Liver (tissue), 9 donors: Measurements from ENCODE around the gene KISS1. TPM values are rescaled to one million over a fixed set of nuclear protein-coding genes. Genes with fewer than 3 reads are reported as not detected.

ENCODE experiments used
- DNase-seq: peaks from one replicate; pipeline ENCODE4 v3.0.0-alpha.2; 2017; ENCODE audit warnings: low spot score
- H3K27ac ChIP-seq, 2 donors: one replicate each; pipeline ENCODE4 v1.7.0; 2013; ENCODE audit warnings: inconsistent platforms in 2 of 2, low read length in 2 of 2, control low read depth in 1 of 2, low read depth in 1 of 2, mild to moderate bottlenecking in 1 of 2
- H3K27me3 ChIP-seq, 4 donors: one replicate each; pipeline versions ENCODE4 v1.6.1 to v1.7.0; 2013; ENCODE audit warnings: low read length in 3 of 4, inconsistent platforms in 1 of 4, mild to moderate bottlenecking in 1 of 4, moderate library complexity in 1 of 4; ENCODE audit not compliant: control insufficient read depth in 4 of 4, insufficient read depth in 4 of 4
- H3K36me3 ChIP-seq, 4 donors: one replicate each; pipeline versions ENCODE4 v1.6.1 to v1.7.0; 2013; ENCODE audit warnings: low read length in 3 of 4, mild to moderate bottlenecking in 3 of 4, low read depth in 1 of 4, moderate library complexity in 1 of 4; ENCODE audit not compliant: control insufficient read depth in 4 of 4, insufficient read depth in 3 of 4
- H3K4me1 ChIP-seq, 4 donors: one replicate each; pipeline versions ENCODE4 v1.6.1 to v1.7.0; 2013; ENCODE audit warnings: low read length in 3 of 4, mild to moderate bottlenecking in 3 of 4, moderate library complexity in 1 of 4; ENCODE audit not compliant: control insufficient read depth in 4 of 4, insufficient read depth in 4 of 4
- H3K4me3 ChIP-seq, 3 donors: one replicate each; pipeline versions ENCODE4 v1.6.1 to v1.7.0; 2013; ENCODE audit warnings: low read length in 3 of 3, control low read depth in 1 of 3, low read depth in 1 of 3, mild to moderate bottlenecking in 1 of 3
- H3K9ac ChIP-seq, 2 donors: one replicate each; pipeline ENCODE4 v1.7.0; 2013; ENCODE audit warnings: low read length in 2 of 2, mild to moderate bottlenecking in 2 of 2, moderate library complexity in 2 of 2, control low read depth in 1 of 2, low read depth in 1 of 2
- H3K9me3 ChIP-seq, 4 donors: one replicate each; pipeline versions ENCODE4 v1.6.1 to v1.7.0; 2013; ENCODE audit warnings: low read length in 3 of 4; ENCODE audit not compliant: control insufficient read depth in 4 of 4
- EGR1 ChIP-seq, 2 donors: IDR thresholded peaks; 2 replicates each; pipeline ENCODE4 v1.6.1; 2016 to 2018; ENCODE audit warnings: antibody characterized with exemption in 2 of 2, low read depth in 2 of 2
- FOXA1 ChIP-seq: IDR thresholded peaks from 2 replicates; pipeline ENCODE4 v1.6.1; 2016; ENCODE audit warnings: antibody characterized with exemption
- FOXA2 ChIP-seq: IDR thresholded peaks from 2 replicates; pipeline ENCODE4 v1.6.1; 2016; ENCODE audit warnings: antibody characterized with exemption
- GABPA ChIP-seq, 2 donors: IDR thresholded peaks in 1 of 2; conservative IDR thresholded peaks in 1 of 2; 2 replicates each; pipeline ENCODE4 v1.6.1; 2016; ENCODE audit warnings: antibody characterized with exemption in 2 of 2, mild to moderate bottlenecking in 1 of 2, moderate library complexity in 1 of 2
- HNF4A ChIP-seq, 2 donors: conservative IDR thresholded peaks; 2 replicates each; pipeline ENCODE4 v1.6.1; 2016; ENCODE audit warnings: antibody characterized with exemption in 2 of 2, mild to moderate bottlenecking in 2 of 2
- RAD21 ChIP-seq, 2 donors: IDR thresholded peaks; 2 replicates each; pipeline ENCODE4 v1.6.1; 2016; ENCODE audit warnings: antibody characterized with exemption in 2 of 2, mild to moderate bottlenecking in 2 of 2
- RXRA ChIP-seq, 2 donors: IDR thresholded peaks; 2 replicates each; pipeline ENCODE4 v1.6.1; 2017 to 2018; ENCODE audit warnings: antibody characterized with exemption in 2 of 2, mild to moderate bottlenecking in 1 of 2
- SP1 ChIP-seq: IDR thresholded peaks from 2 replicates; pipeline ENCODE4 v1.6.1; 2018; ENCODE audit warnings: antibody characterized with exemption, mild to moderate bottlenecking
- TAF1 ChIP-seq: conservative IDR thresholded peaks from 2 replicates; pipeline ENCODE4 v1.6.1; 2016; ENCODE audit warnings: antibody characterized with exemption, mild to moderate bottlenecking
- YY1 ChIP-seq: IDR thresholded peaks from 2 replicates; pipeline ENCODE4 v1.6.1; 2016; ENCODE audit warnings: antibody characterized with exemption, mild to moderate bottlenecking
- WGBS: extraction: QIAGEN DNeasy Blood & Tissue Kit; methylation state at CpG from one replicate; pipeline ENCODE4 v1.1.7; 2013; 5-methylcytosine and 5-hydroxymethylcytosine counted together
- polyA plus RNA-seq, 2 donors: library from polyadenylated mRNA; stranded (reverse) in 1 of 2; unstranded in 1 of 2; fragments of 200-250 nt in 1 of 2; fragments of >200 nt in 1 of 2; fragmentation: Nextera tagmentation in 1 of 2; extraction: Ambion mirVana in 1 of 2; gene quantifications; one replicate each; pipeline versions ENCODE4 v1.2.1 to v1.2.3, GENCODE V29; 2013 to 2015
- total RNA-seq, 2 donors: library from RNA; depleted of rRNA; stranded (reverse); fragments of >200 nt; gene quantifications; one replicate each; pipeline ENCODE4 v1.2.3, GENCODE V29; 2014
- TF ChIP-seq, protein P1 (sequence below): IDR thresholded peaks from 2 replicates; pipeline ENCODE4 v1.6.1; 2016; ENCODE audit warnings: antibody characterized with exemption
- TF ChIP-seq, protein P2 (sequence below): IDR thresholded peaks from 2 replicates; pipeline ENCODE4 v1.6.1; 2016; ENCODE audit warnings: antibody characterized with exemption, mild to moderate bottlenecking
- TF ChIP-seq, protein P3 (sequence below): IDR thresholded peaks from 2 replicates; pipeline ENCODE4 v1.6.1; 2016; ENCODE audit warnings: antibody characterized with exemption
- TF ChIP-seq, protein P4 (sequence below): IDR thresholded peaks from 2 replicates; pipeline ENCODE4 v1.6.1; 2016; ENCODE audit warnings: antibody characterized with exemption
- donor health status: healthy.
- donor health status: healthy.
- donor health status: healthy.
- donor health status: healthy.
- donor health status: healthy.

The KISS1 gene
- total and polyA plus RNA-seq, 4 donors: 0.50 to 1.4 TPM; not detected in 2

DNA sequence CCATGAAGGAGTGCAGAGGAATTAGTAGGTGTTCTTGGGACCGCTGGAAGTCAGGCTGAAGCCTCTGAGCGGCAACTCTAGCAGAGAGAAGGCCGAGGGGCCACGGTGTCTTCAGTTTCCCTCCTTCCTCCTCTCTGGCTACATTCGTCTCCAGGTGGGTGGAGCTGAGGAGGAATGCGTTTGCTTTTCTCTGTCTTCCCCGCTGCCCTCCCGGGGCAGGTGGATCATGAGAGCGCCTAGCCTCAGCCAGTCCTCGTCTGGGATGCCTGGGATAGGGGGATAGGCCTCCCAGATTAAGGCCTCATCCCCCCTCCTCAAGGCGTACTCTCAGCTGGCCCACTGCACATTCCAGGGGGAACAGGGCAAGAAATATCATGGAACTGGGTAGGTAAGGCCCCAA lies 25.0 kb upstream of the KISS1 start:
- Histone ChIP-seq H3K9ac (no peak overlapping the region), H3K4me1 (peaks cover 2 to 14% (median 8%) of the 10 kb centered on the region in 4 donors), H3K27me3 (no peaks in the 10 kb centered on the region), H3K9me3 (no peaks in the 10 kb centered on the region), H3K36me3 (peaks cover 0 to 19% (median 9%) of the 10 kb centered on the region in 4 donors), H3K27ac (peak overlapping the region; percentile 9 to 18), H3K4me3 (no peak overlapping the region)
- 82% methylated on average over 11 of the region's 11 CpGs for WGBS
- no peak for TF ChIP-seq FOXA1
- no peak for TF ChIP-seq SP1
- no peak for TF ChIP-seq TAF1
- TF ChIP-seq, protein P1, sequence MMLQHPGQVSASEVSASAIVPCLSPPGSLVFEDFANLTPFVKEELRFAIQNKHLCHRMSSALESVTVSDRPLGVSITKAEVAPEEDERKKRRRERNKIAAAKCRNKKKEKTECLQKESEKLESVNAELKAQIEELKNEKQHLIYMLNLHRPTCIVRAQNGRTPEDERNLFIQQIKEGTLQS: no peak
- TF ChIP-seq GABPA (IDR thresholded peaks at IDR 0.05 in 1 of 2, conservative IDR thresholded peaks at IDR 0.05 in 1 of 2): no peak
- TF ChIP-seq RAD21 (IDR thresholded peaks at IDR 0.05): no peak
- no peak for TF ChIP-seq FOXA2
- no peak for TF ChIP-seq RXRA (IDR thresholded peaks at IDR 0.05)
- TF ChIP-seq, protein P2, sequence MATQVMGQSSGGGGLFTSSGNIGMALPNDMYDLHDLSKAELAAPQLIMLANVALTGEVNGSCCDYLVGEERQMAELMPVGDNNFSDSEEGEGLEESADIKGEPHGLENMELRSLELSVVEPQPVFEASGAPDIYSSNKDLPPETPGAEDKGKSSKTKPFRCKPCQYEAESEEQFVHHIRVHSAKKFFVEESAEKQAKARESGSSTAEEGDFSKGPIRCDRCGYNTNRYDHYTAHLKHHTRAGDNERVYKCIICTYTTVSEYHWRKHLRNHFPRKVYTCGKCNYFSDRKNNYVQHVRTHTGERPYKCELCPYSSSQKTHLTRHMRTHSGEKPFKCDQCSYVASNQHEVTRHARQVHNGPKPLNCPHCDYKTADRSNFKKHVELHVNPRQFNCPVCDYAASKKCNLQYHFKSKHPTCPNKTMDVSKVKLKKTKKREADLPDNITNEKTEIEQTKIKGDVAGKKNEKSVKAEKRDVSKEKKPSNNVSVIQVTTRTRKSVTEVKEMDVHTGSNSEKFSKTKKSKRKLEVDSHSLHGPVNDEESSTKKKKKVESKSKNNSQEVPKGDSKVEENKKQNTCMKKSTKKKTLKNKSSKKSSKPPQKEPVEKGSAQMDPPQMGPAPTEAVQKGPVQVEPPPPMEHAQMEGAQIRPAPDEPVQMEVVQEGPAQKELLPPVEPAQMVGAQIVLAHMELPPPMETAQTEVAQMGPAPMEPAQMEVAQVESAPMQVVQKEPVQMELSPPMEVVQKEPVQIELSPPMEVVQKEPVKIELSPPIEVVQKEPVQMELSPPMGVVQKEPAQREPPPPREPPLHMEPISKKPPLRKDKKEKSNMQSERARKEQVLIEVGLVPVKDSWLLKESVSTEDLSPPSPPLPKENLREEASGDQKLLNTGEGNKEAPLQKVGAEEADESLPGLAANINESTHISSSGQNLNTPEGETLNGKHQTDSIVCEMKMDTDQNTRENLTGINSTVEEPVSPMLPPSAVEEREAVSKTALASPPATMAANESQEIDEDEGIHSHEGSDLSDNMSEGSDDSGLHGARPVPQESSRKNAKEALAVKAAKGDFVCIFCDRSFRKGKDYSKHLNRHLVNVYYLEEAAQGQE: no peak
- no peak for DNase-seq

DNA sequence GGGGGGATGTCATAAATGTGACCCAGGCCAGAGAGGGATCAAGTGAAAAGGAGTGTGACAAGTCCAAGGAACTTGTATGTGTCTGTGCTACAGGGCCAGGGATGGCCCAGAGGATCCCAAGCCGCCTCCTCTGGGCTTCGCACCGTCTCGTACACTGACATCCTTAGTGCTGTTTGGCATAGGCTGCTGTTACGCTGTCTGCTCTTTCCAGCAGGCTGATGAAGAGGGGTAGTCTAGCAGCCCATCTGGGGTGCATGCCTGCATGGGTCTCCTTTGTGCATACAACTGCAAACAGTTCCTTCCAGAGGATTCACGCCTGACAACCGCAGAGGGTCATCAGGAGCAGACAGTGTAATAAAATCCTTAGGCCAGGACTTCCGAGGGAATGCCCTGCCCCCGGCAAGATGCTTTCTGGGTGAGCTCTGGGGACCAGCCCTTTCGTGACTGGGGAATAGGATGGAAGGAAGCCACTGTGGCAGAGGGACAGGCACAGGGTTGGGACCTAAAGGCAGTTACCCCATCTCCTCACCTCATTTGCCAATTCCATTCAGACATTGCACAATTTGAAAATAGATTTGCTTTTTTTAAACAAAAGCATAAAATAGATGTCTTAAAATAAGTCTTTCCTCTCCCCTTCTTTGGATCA lies 23.8 kb upstream of the KISS1 start:
- Histone ChIP-seq H3K27me3 (no peaks in the 10 kb centered on the region), H3K4me1 (peaks cover 0 to 3% (median under 1%) of the 10 kb centered on the region in 4 donors), H3K4me3 (no peak overlapping the region), H3K27ac (peak overlapping the region in 1 of 2 donors; percentile 8), H3K36me3 (peaks cover 0 to 19% (median 9%) of the 10 kb centered on the region in 4 donors), H3K9me3 (no peaks in the 10 kb centered on the region), H3K9ac (no peak overlapping the region)
- TF ChIP-seq HNF4A (conservative IDR thresholded peaks at IDR 0.05): no peak
- no peak for TF ChIP-seq YY1
- no peak for TF ChIP-seq FOXA2
- no peak for TF ChIP-seq EGR1 (IDR thresholded peaks at IDR 0.05; ENCODE audit: low read depth in 2 of 2)
- TF ChIP-seq TAF1: no peak
- TF ChIP-seq, protein P3, sequence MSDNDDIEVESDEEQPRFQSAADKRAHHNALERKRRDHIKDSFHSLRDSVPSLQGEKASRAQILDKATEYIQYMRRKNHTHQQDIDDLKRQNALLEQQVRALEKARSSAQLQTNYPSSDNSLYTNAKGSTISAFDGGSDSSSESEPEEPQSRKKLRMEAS: no peak
- TF ChIP-seq FOXA1: no peak
- TF ChIP-seq, protein P4, sequence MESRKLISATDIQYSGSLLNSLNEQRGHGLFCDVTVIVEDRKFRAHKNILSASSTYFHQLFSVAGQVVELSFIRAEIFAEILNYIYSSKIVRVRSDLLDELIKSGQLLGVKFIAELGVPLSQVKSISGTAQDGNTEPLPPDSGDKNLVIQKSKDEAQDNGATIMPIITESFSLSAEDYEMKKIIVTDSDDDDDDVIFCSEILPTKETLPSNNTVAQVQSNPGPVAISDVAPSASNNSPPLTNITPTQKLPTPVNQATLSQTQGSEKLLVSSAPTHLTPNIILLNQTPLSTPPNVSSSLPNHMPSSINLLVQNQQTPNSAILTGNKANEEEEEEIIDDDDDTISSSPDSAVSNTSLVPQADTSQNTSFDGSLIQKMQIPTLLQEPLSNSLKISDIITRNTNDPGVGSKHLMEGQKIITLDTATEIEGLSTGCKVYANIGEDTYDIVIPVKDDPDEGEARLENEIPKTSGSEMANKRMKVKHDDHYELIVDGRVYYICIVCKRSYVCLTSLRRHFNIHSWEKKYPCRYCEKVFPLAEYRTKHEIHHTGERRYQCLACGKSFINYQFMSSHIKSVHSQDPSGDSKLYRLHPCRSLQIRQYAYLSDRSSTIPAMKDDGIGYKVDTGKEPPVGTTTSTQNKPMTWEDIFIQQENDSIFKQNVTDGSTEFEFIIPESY: no peak
- no peak for TF ChIP-seq SP1
- TF ChIP-seq RAD21 (IDR thresholded peaks at IDR 0.05): no peak
- DNase-seq: no peak
- 91% methylated on average over 10 of the region's 10 CpGs for WGBS
